GM12801 (cell line): Measurements from ENCODE around the gene ALG9.

Experiments used
- TF ChIP-seq, protein P1 (sequence below): IDR thresholded peaks from one replicate; pipeline ENCODE4 v1.5.1; 2011; ENCODE audit warnings: control low read depth; ENCODE audit not compliant: insufficient read length; ENCODE audit errors: extremely low read depth

Gene ALG9

DNA sequence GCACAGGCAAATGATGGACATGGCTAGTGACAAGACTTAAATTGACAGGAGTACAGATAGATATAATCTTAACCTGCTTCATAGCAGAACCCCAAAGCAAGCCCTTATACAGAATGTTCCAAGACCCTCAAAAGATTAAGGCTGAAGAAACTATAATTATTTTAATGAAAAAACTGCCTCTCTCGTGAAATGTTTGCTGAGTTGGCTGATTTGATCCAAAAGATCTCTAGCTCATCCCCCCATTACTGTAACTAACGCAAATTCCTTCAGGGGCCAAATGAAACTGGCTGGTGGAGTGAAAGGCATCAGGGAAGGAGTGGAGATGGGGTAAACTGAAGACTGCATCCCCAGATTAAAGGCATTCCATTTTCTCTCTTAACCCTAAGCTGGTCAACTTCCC is 19.3 kb downstream of the ALG9 start:
- TF ChIP-seq, protein P1, sequence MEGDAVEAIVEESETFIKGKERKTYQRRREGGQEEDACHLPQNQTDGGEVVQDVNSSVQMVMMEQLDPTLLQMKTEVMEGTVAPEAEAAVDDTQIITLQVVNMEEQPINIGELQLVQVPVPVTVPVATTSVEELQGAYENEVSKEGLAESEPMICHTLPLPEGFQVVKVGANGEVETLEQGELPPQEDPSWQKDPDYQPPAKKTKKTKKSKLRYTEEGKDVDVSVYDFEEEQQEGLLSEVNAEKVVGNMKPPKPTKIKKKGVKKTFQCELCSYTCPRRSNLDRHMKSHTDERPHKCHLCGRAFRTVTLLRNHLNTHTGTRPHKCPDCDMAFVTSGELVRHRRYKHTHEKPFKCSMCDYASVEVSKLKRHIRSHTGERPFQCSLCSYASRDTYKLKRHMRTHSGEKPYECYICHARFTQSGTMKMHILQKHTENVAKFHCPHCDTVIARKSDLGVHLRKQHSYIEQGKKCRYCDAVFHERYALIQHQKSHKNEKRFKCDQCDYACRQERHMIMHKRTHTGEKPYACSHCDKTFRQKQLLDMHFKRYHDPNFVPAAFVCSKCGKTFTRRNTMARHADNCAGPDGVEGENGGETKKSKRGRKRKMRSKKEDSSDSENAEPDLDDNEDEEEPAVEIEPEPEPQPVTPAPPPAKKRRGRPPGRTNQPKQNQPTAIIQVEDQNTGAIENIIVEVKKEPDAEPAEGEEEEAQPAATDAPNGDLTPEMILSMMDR = no peak

DNA sequence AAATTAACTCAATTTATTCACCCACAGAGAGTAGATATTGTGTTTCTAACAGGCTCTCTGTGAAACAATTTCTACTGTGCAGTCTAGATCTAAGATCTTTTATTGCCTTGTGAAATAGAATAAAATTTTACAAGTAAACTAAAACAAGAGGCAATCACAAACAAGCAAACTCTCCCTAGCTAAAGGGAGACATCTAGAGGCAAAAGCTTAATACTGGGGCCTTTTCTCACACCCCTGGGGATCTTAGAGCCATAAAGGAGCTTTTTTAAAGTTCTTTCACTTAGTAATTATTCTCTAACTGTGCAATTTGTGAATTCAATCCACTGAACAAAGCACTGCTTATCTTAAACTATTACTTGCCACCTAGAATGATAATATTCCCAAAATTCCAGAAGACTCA is 19.7 kb downstream of the ALG9 start:
- TF ChIP-seq, protein P1 = no peak

DNA sequence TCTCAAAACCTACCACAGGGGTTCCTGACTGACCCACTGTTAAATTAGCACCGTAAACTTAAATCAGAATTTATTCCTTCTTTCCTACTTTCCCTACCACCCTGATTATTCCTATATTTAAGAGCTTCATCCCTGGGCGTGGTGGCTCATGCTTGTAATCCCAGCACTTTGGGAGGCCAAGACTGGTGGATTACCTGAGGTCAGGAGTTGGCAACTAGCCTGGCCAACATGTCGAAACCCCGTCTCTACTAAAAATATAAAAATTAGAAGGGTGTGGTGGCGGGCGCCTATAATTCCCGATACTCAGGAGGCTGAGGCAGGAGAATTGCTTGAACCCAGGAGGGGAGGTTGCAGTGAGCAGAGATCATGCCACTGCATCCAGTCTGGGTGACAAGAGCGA is 20.3 kb downstream of the ALG9 start:
- TF ChIP-seq, protein P1 = no peak

DNA sequence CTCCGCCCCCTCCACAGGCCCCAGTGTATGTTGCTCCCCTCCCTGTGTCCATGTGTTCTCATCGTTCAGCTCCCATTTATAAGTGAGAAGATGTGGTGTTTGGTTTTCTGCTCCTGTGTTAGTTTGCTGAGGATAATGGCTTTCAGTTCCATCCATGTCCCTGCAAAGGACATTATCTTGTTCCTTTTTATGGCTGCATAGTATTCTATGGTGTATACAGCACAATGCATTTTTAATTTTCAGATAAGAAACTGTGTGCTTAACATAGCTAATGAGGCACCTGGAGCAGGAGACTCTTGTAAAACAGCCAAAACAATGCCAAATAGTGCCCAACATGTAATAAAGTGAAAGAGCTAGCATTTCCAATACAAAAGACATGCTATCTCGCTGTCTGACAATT is 21.8 kb downstream of the ALG9 start:
- TF ChIP-seq, protein P1 = no peak

DNA sequence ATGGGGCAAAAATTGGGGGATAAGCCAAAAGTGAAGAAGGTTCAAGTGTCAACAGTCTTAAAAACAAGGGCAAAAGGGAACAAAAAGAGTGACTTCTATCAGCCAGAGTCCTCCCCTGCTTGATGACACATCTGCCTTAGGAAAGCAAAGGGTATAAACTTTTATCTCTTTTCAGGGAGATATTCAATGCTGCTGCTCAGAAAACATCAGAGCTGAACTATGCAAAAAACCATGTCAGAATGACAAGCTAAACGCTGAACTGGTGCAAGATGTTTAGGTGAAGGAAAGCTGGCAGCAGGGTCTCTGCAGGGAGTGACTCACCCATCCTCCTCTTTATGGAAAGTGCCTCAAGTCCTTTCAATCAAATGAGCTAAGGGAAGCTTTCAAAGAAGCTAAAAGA is 24.7 kb downstream of the ALG9 start:
- TF ChIP-seq, protein P1 = no peak

DNA sequence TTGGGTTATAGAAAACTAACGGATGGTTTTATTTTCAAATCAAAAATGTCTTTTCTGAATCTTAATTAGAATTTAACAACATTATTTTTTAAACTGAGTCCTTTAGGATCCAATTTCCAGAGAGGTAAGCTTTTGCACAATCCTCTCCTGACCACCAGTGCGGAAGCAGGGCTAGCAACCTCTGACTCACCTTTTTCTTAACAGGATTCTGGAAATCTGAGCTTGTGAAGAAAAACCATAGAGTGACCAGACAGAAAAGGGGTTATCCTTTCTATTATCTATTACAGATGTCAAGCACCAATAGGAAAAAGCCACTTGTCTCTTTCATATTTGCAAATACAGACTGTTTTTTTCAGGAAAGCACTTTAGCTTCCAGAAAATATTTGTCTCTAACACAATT is 25.3 kb downstream of the ALG9 start:
- TF ChIP-seq, protein P1 = no peak

DNA sequence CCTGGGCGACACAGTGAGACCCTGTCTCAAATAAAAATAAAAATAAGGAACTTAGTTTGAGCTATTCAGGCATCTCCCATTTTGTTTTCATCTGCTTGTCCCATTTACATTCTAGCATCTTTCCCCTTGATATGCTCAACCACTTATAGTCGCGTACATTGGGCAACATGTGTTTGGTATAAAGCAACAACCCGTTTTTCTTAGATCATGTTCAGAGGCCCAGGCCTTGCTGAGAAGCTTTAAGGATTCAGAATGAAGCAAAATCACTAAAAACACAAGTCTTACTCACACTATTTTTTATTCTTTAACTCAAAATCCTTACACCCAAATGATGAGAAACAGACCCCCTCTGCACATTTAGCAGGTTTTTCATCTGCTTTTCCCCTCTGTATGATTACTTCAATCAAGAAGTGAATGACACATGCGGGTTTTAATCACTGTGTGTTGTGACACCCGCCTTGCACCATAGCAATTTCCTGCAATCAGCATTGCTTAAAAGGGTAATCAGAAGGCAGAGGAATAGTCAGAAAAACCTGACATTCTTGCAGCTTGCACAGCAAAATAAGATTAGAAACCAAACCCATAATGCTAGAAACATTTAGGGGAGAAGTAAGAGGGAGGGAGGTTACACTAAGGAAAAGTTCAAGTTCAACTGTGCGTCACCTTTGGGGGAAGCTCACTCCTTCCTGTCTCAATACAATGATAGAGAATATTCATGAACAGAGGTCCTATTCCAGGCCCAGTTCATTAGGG is 25.9 kb downstream of the ALG9 start:
- TF ChIP-seq, protein P1 = no peak
